HG03095 (cell line): ENCODE results near the gene CRCP.
"Not testable (repeated sequence)": the region's sequence is repeated elsewhere in the genome, so short reads cannot be mapped to it uniquely, and the experiment has no call there.

ENCODE experiments used
- ATAC-seq: cut with Tn5 transposase; IDR thresholded peaks from one replicate; pipeline ENCODE4 v1.9.1; 2021; ENCODE audit warnings: moderate library complexity; ENCODE audit not compliant: unreplicated experiment

Gene CRCP

GRCh38 chr7:66152371-66153191 lies 37.9 kb downstream of the CRCP start:
- ATAC-seq = no peak

DNA sequence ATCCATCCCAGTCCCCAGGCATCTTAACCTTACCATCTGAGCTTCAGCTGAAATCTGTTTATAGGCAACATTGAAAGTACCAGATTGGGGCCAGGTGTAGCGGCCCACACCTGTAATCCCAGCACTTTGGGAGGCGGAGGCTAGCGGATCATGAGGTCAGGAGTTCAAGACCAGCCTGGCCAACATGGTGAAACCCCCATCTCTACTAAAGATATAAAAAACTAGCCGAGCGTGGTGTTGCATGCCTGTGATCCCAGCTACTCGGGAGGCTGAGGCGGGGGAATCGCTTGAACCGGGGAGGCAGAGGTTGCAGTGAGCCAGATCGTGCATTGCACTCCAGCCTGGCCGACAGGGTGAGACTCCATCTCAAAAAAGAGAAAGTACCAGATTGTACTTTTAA lies 39.0 kb downstream of the CRCP start:
- ATAC-seq = no peak

- ATAC-seq = not testable (repeated sequence)
These were observed 41.4 kb downstream of the CRCP start for GRCh38 chr7:66156035-66156434.

- no peak for ATAC-seq
These were observed 42.4 kb downstream of the CRCP start for GRCh38 chr7:66157060-66157459.

- ATAC-seq = no peak
These were observed 48.0 kb downstream of the CRCP start for GRCh38 chr7:66162622-66163021.

DNA sequence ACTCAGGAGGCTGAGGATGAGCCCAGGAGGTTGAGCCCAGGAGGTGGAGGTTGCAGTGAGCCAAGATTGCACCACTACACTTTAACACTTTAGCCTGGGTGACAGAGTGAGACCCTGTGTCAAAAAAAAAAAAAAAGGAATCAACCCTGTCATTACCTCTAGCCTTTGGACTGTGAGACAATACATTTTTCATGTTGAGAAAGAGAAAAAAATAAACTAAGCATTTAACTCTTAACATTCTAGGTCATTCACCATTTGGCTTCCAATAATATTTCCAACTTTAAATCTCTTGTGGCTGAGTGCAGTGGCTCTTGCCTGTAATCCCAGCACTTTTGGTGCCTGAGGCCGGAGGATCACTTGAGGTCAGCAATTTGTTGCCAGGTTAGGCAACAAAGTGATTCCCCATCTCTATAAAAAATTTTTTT lies 48.6 kb downstream of the CRCP start:
- no peak for ATAC-seq

GRCh38 chr7:66164356-66164755 lies 49.7 kb downstream of the CRCP start:
- ATAC-seq = no peak

DNA sequence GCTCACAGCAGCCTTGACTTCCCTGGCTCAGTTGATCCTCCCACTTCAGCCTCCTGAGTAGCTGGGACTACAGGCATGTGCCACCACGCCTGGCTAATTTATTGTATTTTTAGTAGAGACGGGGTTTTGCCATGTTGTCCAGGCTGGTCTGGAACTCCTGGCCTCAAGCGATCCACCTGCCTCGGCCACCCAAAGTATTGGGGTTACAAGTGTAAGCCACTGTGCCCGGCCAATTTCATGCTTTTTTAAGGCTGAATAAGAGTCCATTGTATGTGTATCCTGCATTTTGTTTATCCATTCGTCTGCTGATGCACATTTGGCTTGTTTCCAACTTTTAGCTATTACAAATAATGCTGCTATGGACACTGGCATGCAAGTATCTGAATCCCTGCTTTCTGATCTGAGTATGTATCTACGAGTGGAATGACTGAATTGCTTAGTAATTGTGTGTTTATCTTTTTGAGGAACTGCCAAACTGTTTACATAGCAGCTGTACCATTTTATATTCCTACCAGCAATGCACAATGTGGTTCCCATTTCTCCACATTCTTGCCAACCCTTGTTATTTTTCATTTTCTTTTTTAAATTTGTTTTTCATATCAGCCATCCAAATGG lies 53.2 kb downstream of the CRCP start:
- ATAC-seq = no peak

GRCh38 chr7:66169616-66170015 lies 55.0 kb downstream of the CRCP start:
- no peak for ATAC-seq

DNA sequence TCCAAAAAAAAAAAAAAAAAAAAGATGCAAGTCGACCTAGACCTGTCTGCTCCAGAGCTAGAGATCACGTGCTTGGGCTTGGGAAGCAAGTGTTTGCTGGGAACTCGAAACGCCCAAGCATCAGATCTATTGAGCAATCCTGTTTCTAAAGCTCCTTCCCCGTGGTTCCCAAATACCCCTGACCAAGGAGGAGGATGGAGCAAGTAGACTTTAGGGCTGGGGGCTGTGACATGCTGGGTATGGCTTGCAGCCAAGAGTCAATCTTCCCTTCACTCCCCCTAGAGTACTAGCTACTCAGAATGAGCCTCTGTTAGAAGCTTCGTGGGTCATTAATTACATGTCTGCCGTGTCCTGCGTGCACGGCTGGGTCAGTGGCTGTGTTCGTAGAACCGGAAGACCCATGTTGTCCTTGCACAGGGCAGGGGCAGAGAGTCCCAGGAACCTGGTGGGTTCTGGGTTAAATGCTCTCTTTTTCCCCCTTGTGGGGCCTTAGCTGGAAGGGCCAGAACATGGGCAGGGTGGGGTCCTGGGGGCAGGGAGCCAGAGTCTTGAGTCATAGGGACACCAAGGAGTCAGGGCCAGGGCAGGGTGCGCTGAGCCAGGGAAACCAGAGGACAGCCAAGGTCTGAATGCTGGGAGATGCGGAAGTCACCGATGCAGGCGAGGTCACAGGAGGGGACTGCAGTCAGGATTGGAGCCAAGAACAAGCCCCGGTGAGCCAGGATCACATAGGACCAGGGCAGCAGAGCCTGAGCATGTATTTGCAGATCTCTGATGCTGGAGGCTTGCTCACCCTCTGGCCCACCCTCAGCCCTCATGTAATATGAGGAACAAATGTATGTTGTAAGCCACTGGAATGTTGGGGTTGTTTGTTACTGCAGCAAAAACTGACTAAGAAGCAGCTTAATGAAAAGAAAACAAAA lies 55.9 kb downstream of the CRCP start:
- no peak for ATAC-seq

- not testable (repeated sequence) for ATAC-seq
These were observed 58.1 kb downstream of the CRCP start for GRCh38 chr7:66172536-66173401.

DNA sequence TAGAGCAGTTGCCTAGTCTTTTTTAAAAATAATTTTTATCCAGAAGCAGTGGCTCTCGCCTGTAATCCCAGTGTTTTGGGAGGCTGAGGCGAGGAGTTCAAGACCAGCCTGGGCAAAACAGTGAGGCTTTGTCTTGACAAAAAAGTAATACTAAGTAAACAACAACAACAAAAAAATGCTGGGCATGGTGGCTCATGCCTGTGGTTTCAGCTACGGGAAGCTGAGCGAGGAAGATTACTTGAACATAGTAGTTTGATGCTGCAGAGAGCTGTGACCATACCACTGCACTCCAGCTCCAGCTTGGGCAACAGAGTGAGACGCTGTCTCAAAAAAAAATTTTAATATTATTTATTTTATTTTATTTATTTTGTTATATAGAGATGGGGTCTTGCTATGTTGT lies 59.2 kb downstream of the CRCP start:
- no peak for ATAC-seq

- not testable (repeated sequence) for ATAC-seq
These were observed 60.4 kb downstream of the CRCP start for GRCh38 chr7:66175006-66175405.

- ATAC-seq = no peak
These were observed 62.3 kb downstream of the CRCP start for GRCh38 chr7:66176914-66177313.

DNA sequence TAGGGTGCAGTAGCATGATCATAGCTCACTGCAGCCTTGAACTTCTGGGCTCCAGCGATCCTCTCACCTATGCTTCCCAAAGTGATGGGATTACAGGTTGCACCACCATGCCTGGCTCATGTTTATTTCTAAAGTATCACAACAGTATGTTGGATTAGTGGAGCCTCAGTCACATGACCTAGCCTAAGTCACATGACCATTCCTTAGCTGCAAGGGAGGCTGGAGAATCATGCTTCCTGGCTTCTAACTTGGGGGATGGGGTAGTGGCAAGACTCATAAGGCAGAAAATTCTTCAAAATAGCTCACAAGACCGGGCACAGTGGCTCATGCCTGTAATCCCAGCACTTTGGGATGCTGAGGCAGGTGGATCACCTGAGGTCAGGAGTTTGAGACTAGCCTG lies 63.6 kb downstream of the CRCP start:
- ATAC-seq = no peak

DNA sequence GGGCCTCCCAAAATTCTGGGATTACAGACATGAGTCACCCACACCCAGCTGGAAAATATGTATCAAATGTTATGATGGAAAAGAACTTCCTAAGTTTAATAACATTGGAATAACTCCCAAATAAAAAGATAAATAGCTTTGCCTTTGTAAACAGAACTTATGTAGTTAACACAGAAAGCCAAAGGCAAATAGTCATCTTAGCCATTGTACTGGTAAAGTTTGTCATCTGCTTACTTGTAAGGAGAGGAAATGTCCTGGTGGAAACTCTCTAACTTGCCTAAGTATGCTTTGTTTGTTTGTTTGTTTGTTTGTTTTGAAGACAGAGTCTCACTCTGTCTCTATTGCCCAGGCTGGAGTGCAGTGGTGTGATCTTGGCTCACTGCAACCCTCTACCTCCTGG lies 66.7 kb downstream of the CRCP start:
- ATAC-seq = no peak

GRCh38 chr7:66181845-66182244 lies 67.2 kb downstream of the CRCP start:
- ATAC-seq = no peak

- no peak for ATAC-seq
These were observed 68.3 kb downstream of the CRCP start for GRCh38 chr7:66182920-66183319.

- ATAC-seq = no peak
These were observed 69.1 kb downstream of the CRCP start for GRCh38 chr7:66183700-66184099.

DNA sequence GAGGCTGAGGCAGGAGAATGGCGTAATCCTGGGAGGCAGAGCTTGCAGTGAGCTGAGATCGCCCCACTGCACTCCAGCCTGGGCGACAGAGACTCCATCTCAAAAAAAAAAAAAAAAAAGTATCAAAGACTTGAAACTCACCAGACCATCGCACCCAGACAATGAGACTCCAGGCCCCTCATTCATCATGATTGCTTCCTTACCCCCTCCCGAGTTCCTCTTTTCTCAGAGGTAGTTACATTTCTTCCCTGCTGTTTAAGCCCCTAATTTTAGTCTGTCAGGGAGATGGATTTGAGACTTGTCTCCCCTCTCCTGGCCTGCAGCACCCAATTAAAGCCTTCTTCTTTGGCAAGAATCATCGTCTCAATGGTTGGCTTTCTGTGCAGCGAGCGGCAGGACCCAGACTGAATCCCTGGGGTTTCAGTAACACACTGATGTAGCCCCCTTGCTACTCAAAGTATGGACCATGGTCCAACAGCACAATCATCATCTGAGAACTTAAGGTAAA lies 71.1 kb downstream of the CRCP start:
- ATAC-seq = no peak
